Measurements from ENCODE around the gene STAG3. TPM values are rescaled to one million over a fixed set of nuclear protein-coding genes. Genes with fewer than 3 reads are reported as not detected.

Gene STAG3
- total and polyA plus RNA-seq, 9 of the 15 experiments (the other 6 are each of a cell fraction or from before 2014, with no cell fraction given): 0.54 to 2.5 (median 1.7) TPM

- TF ChIP-seq MLLT1 (IDR thresholded peaks at IDR 0.05) (peak in 1 of 2 experiments; percentile 46; a peak in 3 of 4 replicates), MTA1 (IDR thresholded peaks at IDR 0.05; ENCODE audit: borderline replicate concordance) (0 out of 2 replicates have a peak, but pooled peaks have one; percentile 39), E2F1 (CRISPR knock-in tag; IDR thresholded peaks at IDR 0.05) (no peak), MBD2 (IDR thresholded peaks at IDR 0.05; ENCODE audit: borderline replicate concordance, low read depth) (no peak), POLR3A (IDR thresholded peaks at IDR 0.05; ENCODE audit: borderline replicate concordance, extremely low read depth, insufficient read depth, insufficient read length) (peak; percentile 68), ZNF431 (CRISPR knock-in tag; IDR thresholded peaks at IDR 0.05) (0 out of 2 replicates have a peak, but pooled peaks have one; percentile 41), TOE1 (IDR thresholded peaks at IDR 0.05; ENCODE audit: borderline replicate concordance) (no peak), TOE1 (CRISPR knock-in tag; IDR thresholded peaks at IDR 0.05; ENCODE audit: borderline replicate concordance, low read depth) (no peak), CTBP1 (IDR thresholded peaks at IDR 0.05; ENCODE audit: borderline replicate concordance) (no peak), ESRRA (IDR thresholded peaks at IDR 0.05; ENCODE audit: borderline replicate concordance, low read depth) (no peak), NRF1 (conservative IDR thresholded peaks at IDR 0.05 in 1 of 2, IDR thresholded peaks at IDR 0.05 in 1 of 2) (no peak), MEIS2 (IDR thresholded peaks at IDR 0.05; ENCODE audit: partially characterized antibody) (peak; percentile 80), SP1 (CRISPR knock-in tag; IDR thresholded peaks at IDR 0.05) (no peak), BACH1 (tag; IDR thresholded peaks at IDR 0.05) (no peak), RBM39 (optimal IDR thresholded peaks at IDR 0.05; ENCODE audit: low read depth, low read length) (peak; percentile 69), POLR2H (tag; IDR thresholded peaks at IDR 0.05; ENCODE audit: low read depth) (peak; percentile 79; the same call in 1 of the 2 replicates), DNMT1 (IDR thresholded peaks at IDR 0.05) (0 out of 2 replicates have a peak, but pooled peaks have one; percentile 44), PURB (CRISPR knock-in tag; IDR thresholded peaks at IDR 0.05; ENCODE audit: low read depth) (no peak), STAG1 (CRISPR knock-in tag; IDR thresholded peaks at IDR 0.05; ENCODE audit: borderline replicate concordance) (no peak), GTF3C2 (IDR thresholded peaks at IDR 0.05; ENCODE audit: borderline replicate concordance, extremely low read depth, insufficient read length) (no peak)
- TF ChIP-seq, protein P1, sequence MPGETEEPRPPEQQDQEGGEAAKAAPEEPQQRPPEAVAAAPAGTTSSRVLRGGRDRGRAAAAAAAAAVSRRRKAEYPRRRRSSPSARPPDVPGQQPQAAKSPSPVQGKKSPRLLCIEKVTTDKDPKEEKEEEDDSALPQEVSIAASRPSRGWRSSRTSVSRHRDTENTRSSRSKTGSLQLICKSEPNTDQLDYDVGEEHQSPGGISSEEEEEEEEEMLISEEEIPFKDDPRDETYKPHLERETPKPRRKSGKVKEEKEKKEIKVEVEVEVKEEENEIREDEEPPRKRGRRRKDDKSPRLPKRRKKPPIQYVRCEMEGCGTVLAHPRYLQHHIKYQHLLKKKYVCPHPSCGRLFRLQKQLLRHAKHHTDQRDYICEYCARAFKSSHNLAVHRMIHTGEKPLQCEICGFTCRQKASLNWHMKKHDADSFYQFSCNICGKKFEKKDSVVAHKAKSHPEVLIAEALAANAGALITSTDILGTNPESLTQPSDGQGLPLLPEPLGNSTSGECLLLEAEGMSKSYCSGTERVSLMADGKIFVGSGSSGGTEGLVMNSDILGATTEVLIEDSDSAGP (CRISPR knock-in tag; IDR thresholded peaks at IDR 0.05): 0 out of 2 replicates have a peak, but pooled peaks have one; percentile 32
These were observed 18.6 kb upstream of the STAG3 start (continued) for GRCh38 chr7:100159099-100159623.

Data from K562 (cell line).